Colonic mucosa (tissue), 4 donors: ENCODE data around the gene ANKRD23. TPM values are rescaled to one million over a fixed set of nuclear protein-coding genes. Genes with fewer than 3 reads are reported as not detected.

Experiments used
- DNase-seq: peaks from one replicate; pipeline ENCODE4 v3.0.0-alpha.2; 2020
- H3K27ac ChIP-seq: fragments of 200-600 bp; one replicate; pipeline ENCODE4 v1.8.0; 2021
- H3K27me3 ChIP-seq: fragments of 200-600 bp; one replicate; pipeline ENCODE4 v1.8.0; 2021
- H3K36me3 ChIP-seq: fragments of 200-600 bp; one replicate; pipeline ENCODE4 v1.8.0; 2021
- H3K4me1 ChIP-seq: fragments of 200-600 bp; one replicate; pipeline ENCODE4 v1.8.0; 2021; ENCODE audit warnings: mild to moderate bottlenecking
- H3K4me3 ChIP-seq: fragments of 200-600 bp; one replicate; pipeline ENCODE4 v1.8.0; 2021
- H3K9ac ChIP-seq, 2 donors: one replicate each; pipeline ENCODE4 v1.7.0; 2013; ENCODE audit warnings: control low read depth in 2 of 2, low read depth in 2 of 2, low read length in 2 of 2
- H3K9me3 ChIP-seq: fragments of 200-600 bp; one replicate; pipeline ENCODE4 v1.8.0; 2021
- intact Hi-C: fragments of 100-400 bp; cut with DNase I; formaldehyde crosslinking; loops from one replicate; pipeline ENCODE4 v1.14.1; 2022
- total RNA-seq, 2 donors: library from RNA; stranded (reverse); fragmentation: NEBNext Ultra II Directional in 1 of 2; extraction: Animal tissue kit (Norgen Biotek cat#: 25700) in 1 of 2; gene quantifications; one replicate each; pipeline ENCODE4 v1.2.1, GENCODE V29; 2021
- TF ChIP-seq, protein P1 (sequence below): fragments of 200-600 bp; IDR thresholded peaks from one replicate; pipeline ENCODE4 v1.8.0; 2022; ENCODE audit warnings: antibody characterized with exemption, mild to moderate bottlenecking
- donor health status: healthy.
- donor health status: DM: no; HTN: no; CAD: no.
- donor health status: DM: no; HTN: no; CAD: no.

The ANKRD23 gene
- total RNA-seq, 2 donors from 2014 or later = 1.4 to 4.1 TPM

DNA sequence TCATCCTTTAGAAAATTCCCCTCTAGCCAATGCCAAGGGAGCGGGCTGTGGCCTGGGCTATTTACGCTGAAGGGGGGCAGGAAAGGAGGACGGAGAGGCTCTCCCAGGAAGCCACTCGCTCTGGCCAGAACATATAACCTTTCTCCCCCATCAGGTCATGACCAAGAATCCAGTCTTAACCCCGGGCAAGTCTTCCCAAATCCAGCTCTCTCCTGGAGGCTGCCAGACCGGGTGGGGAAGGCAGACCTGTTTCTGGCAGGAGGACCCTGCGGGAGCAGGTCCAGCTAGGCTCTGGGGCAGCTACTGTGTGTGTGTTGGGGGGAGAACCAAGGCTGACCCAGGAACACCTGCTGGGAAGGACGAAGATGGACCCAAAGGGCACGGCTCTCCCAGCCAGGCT is 39.5 kb upstream of the ANKRD23 start:
- H3K9ac ChIP-seq = no peak overlapping the region
- H3K27me3 ChIP-seq = no peaks in the 10 kb centered on the region
- no peaks in the 10 kb centered on the region for H3K9me3 ChIP-seq
- no peak overlapping the region for H3K4me3 ChIP-seq
- TF ChIP-seq, protein P1, sequence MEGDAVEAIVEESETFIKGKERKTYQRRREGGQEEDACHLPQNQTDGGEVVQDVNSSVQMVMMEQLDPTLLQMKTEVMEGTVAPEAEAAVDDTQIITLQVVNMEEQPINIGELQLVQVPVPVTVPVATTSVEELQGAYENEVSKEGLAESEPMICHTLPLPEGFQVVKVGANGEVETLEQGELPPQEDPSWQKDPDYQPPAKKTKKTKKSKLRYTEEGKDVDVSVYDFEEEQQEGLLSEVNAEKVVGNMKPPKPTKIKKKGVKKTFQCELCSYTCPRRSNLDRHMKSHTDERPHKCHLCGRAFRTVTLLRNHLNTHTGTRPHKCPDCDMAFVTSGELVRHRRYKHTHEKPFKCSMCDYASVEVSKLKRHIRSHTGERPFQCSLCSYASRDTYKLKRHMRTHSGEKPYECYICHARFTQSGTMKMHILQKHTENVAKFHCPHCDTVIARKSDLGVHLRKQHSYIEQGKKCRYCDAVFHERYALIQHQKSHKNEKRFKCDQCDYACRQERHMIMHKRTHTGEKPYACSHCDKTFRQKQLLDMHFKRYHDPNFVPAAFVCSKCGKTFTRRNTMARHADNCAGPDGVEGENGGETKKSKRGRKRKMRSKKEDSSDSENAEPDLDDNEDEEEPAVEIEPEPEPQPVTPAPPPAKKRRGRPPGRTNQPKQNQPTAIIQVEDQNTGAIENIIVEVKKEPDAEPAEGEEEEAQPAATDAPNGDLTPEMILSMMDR = no peak
- H3K4me1 ChIP-seq = peaks cover 2% of the 10 kb centered on the region
- intact Hi-C loops = no loop called here
- H3K36me3 ChIP-seq = no peaks in the 10 kb centered on the region
- H3K27ac ChIP-seq = no peak overlapping the region
- no peak for DNase-seq

DNA sequence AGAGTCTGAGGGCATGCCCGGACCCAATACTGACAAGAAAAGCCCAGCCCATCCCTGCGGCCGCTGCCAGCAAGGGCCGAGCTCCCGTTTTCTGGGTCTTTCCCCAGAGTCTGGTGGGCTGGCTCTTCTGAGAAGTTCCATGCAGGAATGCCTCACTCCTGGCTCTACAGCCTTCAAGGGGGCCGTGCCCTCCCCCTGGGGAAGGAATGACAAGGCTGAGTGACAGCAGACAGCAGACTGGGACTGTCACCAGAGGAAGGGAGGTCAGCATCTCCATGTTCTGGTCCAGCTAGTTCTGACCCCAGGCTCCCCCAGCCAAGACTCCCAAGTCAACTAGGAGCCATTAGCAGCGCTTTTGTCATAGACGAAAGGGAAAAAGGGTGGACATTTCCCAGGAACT is 39.1 kb upstream of the ANKRD23 start:
- H3K4me1 ChIP-seq = no peaks in the 10 kb centered on the region
- H3K4me3 ChIP-seq = no peak overlapping the region
- H3K9me3 ChIP-seq = no peaks in the 10 kb centered on the region
- no peak for DNase-seq
- no peak overlapping the region for H3K9ac ChIP-seq
- intact Hi-C loops = no loop called here
- H3K36me3 ChIP-seq = no peaks in the 10 kb centered on the region
- TF ChIP-seq, protein P1 = no peak
- H3K27ac ChIP-seq = no peak overlapping the region
- no peaks in the 10 kb centered on the region for H3K27me3 ChIP-seq

DNA sequence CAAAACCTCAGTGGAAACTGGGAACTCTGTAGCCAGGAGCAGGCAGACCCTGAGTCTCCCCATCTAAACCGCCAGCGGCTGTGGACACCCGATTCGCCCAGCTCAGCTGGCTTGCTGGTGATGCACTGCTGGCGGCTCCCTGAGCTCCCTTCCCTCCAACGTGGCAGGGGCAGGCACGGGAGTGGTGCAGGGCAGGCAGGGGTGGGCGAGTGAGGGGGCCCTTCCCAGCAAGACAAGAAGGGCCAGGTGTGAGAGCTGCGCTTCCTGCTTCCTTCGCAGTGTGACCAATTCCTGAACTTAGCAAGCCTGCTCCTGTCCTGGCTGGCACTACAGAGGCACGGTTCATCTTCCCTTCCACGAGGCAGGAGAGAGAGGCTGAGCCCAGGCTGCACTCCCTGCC is 38.4 kb upstream of the ANKRD23 start:
- H3K36me3 ChIP-seq = no peaks in the 10 kb centered on the region
- H3K9ac ChIP-seq = no peak overlapping the region
- no peak overlapping the region for H3K4me3 ChIP-seq
- H3K27me3 ChIP-seq = no peaks in the 10 kb centered on the region
- no peak overlapping the region for H3K27ac ChIP-seq
- no peaks in the 10 kb centered on the region for H3K4me1 ChIP-seq
- DNase-seq = no peak
- no peaks in the 10 kb centered on the region for H3K9me3 ChIP-seq
- TF ChIP-seq, protein P1 = no peak
- intact Hi-C loops = no loop called here

GRCh38 chr2:96881349-96882195 is 37.8 kb upstream of the ANKRD23 start:
- no peak overlapping the region for H3K27ac ChIP-seq
- H3K36me3 ChIP-seq = no peaks in the 10 kb centered on the region
- DNase-seq = no peak
- no peaks in the 10 kb centered on the region for H3K27me3 ChIP-seq
- H3K4me1 ChIP-seq = no peaks in the 10 kb centered on the region
- no peak overlapping the region for H3K9ac ChIP-seq
- intact Hi-C loops = no loop called here
- no peak overlapping the region for H3K4me3 ChIP-seq
- TF ChIP-seq, protein P1 = no peak
- H3K9me3 ChIP-seq = no peaks in the 10 kb centered on the region

GRCh38 chr2:96880891-96881273 is 37.1 kb upstream of the ANKRD23 start:
- H3K4me3 ChIP-seq = no peak overlapping the region
- no peak overlapping the region for H3K9ac ChIP-seq
- H3K27me3 ChIP-seq = no peaks in the 10 kb centered on the region
- no peaks in the 10 kb centered on the region for H3K4me1 ChIP-seq
- DNase-seq = no peak
- intact Hi-C loops = no loop called here
- TF ChIP-seq, protein P1 = no peak
- H3K36me3 ChIP-seq = no peaks in the 10 kb centered on the region
- H3K9me3 ChIP-seq = no peaks in the 10 kb centered on the region
- H3K27ac ChIP-seq = no peak overlapping the region
